IMR-90 (cell line): ENCODE results near the gene NTRK3. TPM values are rescaled to one million over a fixed set of nuclear protein-coding genes. Genes with fewer than 3 reads are reported as not detected.

ENCODE experiments used
- ATAC-seq: fragments of 200-7000 bp; cut with Tn5 transposase; 2 replicates; pipeline ENCODE4 v1.9.1; 2020; ENCODE audit warnings: low read depth, mild to moderate bottlenecking, moderate library complexity
- BruUV-seq: library from RNA; stranded (reverse); fragments of 400-500 nt; replicated peaks from 2 replicates; lab custom pipeline; 2021; lab: Mats Ljungman, UMichigan
- CTCF ChIA-PET: fragments of 300-600 bp; formaldehyde crosslinking; extraction: SDS; loops from one replicate; lab custom pipeline; 2021; ENCODE audit warnings: antibody characterized with exemption; lab: Yijun Ruan, JAX
- POLR2A ChIA-PET: fragments of 300-600 bp; sonication (Branson Sonifier 250); formaldehyde crosslinking; loops from one replicate; lab custom pipeline; 2022; ENCODE audit warnings: antibody characterized with exemption; ENCODE audit not compliant: unreplicated experiment; lab: Charles Lee
- DNase-seq: peaks from one replicate; pipeline ENCODE4 v3.0.0; 2013
- H2AFZ ChIP-seq: replicated peaks from 2 replicates; pipeline ENCODE3; 2013; ENCODE audit warnings: low read length, mild to moderate bottlenecking; ENCODE audit not compliant: poor library complexity
- H2AK5ac ChIP-seq: 2 replicates; pipeline ENCODE4 v1.6.1; 2013; ENCODE audit warnings: low read depth, low read length, inconsistent platforms
- H2AK9ac ChIP-seq: replicated peaks from 2 replicates; pipeline ENCODE3; 2013; ENCODE audit warnings: mild to moderate bottlenecking, low read depth, low read length, moderate library complexity; ENCODE audit not compliant: poor library complexity
- H2BK120ac ChIP-seq: 2 replicates; pipeline ENCODE4 v1.6.1; 2013; ENCODE audit warnings: low read depth, low read length, inconsistent platforms
- H2BK15ac ChIP-seq: 3 replicates; pipeline ENCODE4 v1.6.1; 2013; ENCODE audit warnings: low read depth, low read length, inconsistent platforms
- H2BK20ac ChIP-seq: 2 replicates; pipeline ENCODE4 v1.6.1; 2013; ENCODE audit warnings: low read depth, mild to moderate bottlenecking, inconsistent platforms, low read length, moderate library complexity
- H2BK5ac ChIP-seq: 2 replicates; pipeline ENCODE4 v1.6.1; 2013; ENCODE audit warnings: mild to moderate bottlenecking, low read depth, low read length, inconsistent platforms; ENCODE audit not compliant: poor library complexity, severe bottlenecking
- H3K14ac ChIP-seq: replicated peaks from 2 replicates; pipeline ENCODE4 v1.6.1; 2013; ENCODE audit warnings: low read depth, low read length, inconsistent platforms
- H3K18ac ChIP-seq: 2 replicates; pipeline ENCODE4 v1.6.1; 2013; ENCODE audit warnings: low read depth, low read length, control low read depth
- H3K23ac ChIP-seq: 2 replicates; pipeline ENCODE4 v1.6.1; 2013; ENCODE audit warnings: low read depth, low read length, inconsistent platforms
- H3K27ac ChIP-seq: 2 replicates; pipeline ENCODE4 v1.5.1; 2013; ENCODE audit warnings: mild to moderate bottlenecking, control low read depth, low read length; ENCODE audit not compliant: insufficient read depth
- H3K27me3 ChIP-seq: 2 replicates; pipeline ENCODE4 v1.6.1; 2013; ENCODE audit warnings: low read length; ENCODE audit not compliant: control insufficient read depth, insufficient read depth
- H3K36me3 ChIP-seq: 2 replicates; pipeline ENCODE4 v1.6.1; 2013; ENCODE audit warnings: low read length, mixed read lengths; ENCODE audit not compliant: control insufficient read depth, insufficient read depth
- H3K4ac ChIP-seq: 2 replicates; pipeline ENCODE4 v1.6.1; 2013; ENCODE audit warnings: low read depth, low read length, inconsistent platforms
- H3K4me1 ChIP-seq: 2 replicates; pipeline ENCODE4 v1.6.1; 2013; ENCODE audit warnings: low read length, mixed read lengths; ENCODE audit not compliant: control insufficient read depth, insufficient read depth
- H3K4me2 ChIP-seq: 2 replicates; pipeline ENCODE4 v1.6.1; 2013; ENCODE audit warnings: low read depth, mild to moderate bottlenecking, control low read depth, low read length, moderate library complexity
- H3K4me3 ChIP-seq: 2 replicates; pipeline ENCODE4 v1.5.1; 2013; ENCODE audit warnings: low read depth, mild to moderate bottlenecking, control low read depth, low read length, moderate library complexity; ENCODE audit not compliant: insufficient read depth
- H3K56ac ChIP-seq: 2 replicates; pipeline ENCODE4 v1.6.1; 2013; ENCODE audit warnings: low read length, inconsistent platforms; ENCODE audit not compliant: insufficient read depth; ENCODE audit errors: extremely low read depth
- H3K79me1 ChIP-seq, 2 experiments: 2 replicates each; pipeline ENCODE4 v1.6.1; 2013; ENCODE audit warnings: low read length in 2 of 2, inconsistent platforms in 1 of 2, low read depth in 1 of 2
- H3K9ac ChIP-seq: 2 replicates; pipeline ENCODE4 v1.6.1; 2013; ENCODE audit warnings: low read depth, low read length, control low read depth
- H3K9me1 ChIP-seq: 2 replicates; pipeline ENCODE4 v1.6.1; 2013; ENCODE audit warnings: low read length, inconsistent platforms; ENCODE audit not compliant: insufficient read depth
- H3K9me3 ChIP-seq: 2 replicates; pipeline ENCODE4 v1.6.1; 2013; ENCODE audit warnings: low read length; ENCODE audit not compliant: control insufficient read depth, insufficient read depth
- H4K20me1 ChIP-seq: 2 replicates; pipeline ENCODE4 v1.6.1; 2013; ENCODE audit warnings: low read length, inconsistent platforms; ENCODE audit not compliant: insufficient read depth
- H4K5ac ChIP-seq: 2 replicates; pipeline ENCODE4 v1.6.1; 2013; ENCODE audit warnings: mild to moderate bottlenecking, low read depth, low read length, control low read depth
- H4K8ac ChIP-seq, 2 experiments: 2 replicates each; pipeline ENCODE4 v1.6.1; 2013; ENCODE audit warnings: low read depth in 2 of 2, low read length in 2 of 2, control low read depth in 1 of 2, inconsistent platforms in 1 of 2
- H4K91ac ChIP-seq: 2 replicates; pipeline ENCODE4 v1.6.1; 2013; ENCODE audit warnings: low read depth, low read length, inconsistent platforms; ENCODE audit not compliant: insufficient read depth
- BHLHE40 ChIP-seq: fragments of 150-350 bp; IDR thresholded peaks from 2 replicates; pipeline ENCODE4 v1.6.1; 2016; ENCODE audit warnings: mild to moderate bottlenecking, low read depth, low read length
- CEBPB ChIP-seq: IDR thresholded peaks from 2 replicates; pipeline ENCODE4 v1.6.1; 2012; ENCODE audit warnings: low read depth, low read length, improper control_type of control experiment
- CHD1 ChIP-seq: IDR thresholded peaks from 2 replicates; pipeline ENCODE4 v1.6.1; 2012; ENCODE audit warnings: low read depth, low read length, improper control_type of control experiment
- ELK1 ChIP-seq: fragments of 150-350 bp; IDR thresholded peaks from 2 replicates; pipeline ENCODE4 v1.6.1; 2016; ENCODE audit warnings: low read depth, mild to moderate bottlenecking, low read length, moderate library complexity, borderline replicate concordance
- FOS ChIP-seq: fragments of 150-350 bp; IDR thresholded peaks from 2 replicates; pipeline ENCODE4 v1.6.1; 2016; ENCODE audit warnings: low read depth, low read length
- MAFK ChIP-seq: IDR thresholded peaks from 2 replicates; pipeline ENCODE4 v1.6.1; 2012; ENCODE audit warnings: low read depth, low read length, improper control_type of control experiment
- MAZ ChIP-seq: IDR thresholded peaks from 2 replicates; pipeline ENCODE4 v1.6.1; 2012; ENCODE audit warnings: low read depth, mild to moderate bottlenecking, low read length, improper control_type of control experiment, moderate library complexity, borderline replicate concordance
- MXI1 ChIP-seq: IDR thresholded peaks from 2 replicates; pipeline ENCODE4 v1.6.1; 2012; ENCODE audit warnings: low read depth, mild to moderate bottlenecking, low read length, moderate library complexity, borderline replicate concordance
- NFE2L2 ChIP-seq: fragments of 150-350 bp; IDR thresholded peaks from 2 replicates; pipeline ENCODE4 v1.6.1; 2016; ENCODE audit warnings: low read depth, mild to moderate bottlenecking, low read length
- POLR2A ChIP-seq: IDR thresholded peaks from 2 replicates; pipeline ENCODE4 v1.6.1; 2012; ENCODE audit warnings: mild to moderate bottlenecking, low read depth, low read length
- RAD21 ChIP-seq: IDR thresholded peaks from 2 replicates; pipeline ENCODE4 v1.6.1; 2012; ENCODE audit warnings: low read length, improper control_type of control experiment
- RCOR1 ChIP-seq: IDR thresholded peaks from 2 replicates; pipeline ENCODE4 v1.6.1; 2012; ENCODE audit warnings: mild to moderate bottlenecking, low read length, improper control_type of control experiment; ENCODE audit not compliant: insufficient replicate concordance
- RFX5 ChIP-seq: IDR thresholded peaks from 2 replicates; pipeline ENCODE4 v1.8.0; 2012; ENCODE audit warnings: low read depth, mild to moderate bottlenecking, low read length, moderate library complexity
- SMC3 ChIP-seq: fragments of 150-350 bp; IDR thresholded peaks from 2 replicates; pipeline ENCODE4 v1.6.1; 2016; ENCODE audit warnings: low read depth, mild to moderate bottlenecking, antibody characterized with exemption, low read length, moderate library complexity
- WGBS, 2 experiments: methylation state at CpG; one replicate each; pipeline versions ENCODE4 v1.1.5 to v1.1.7; 2013; ENCODE audit warnings: missing lambda C conversion rate in 2 of 2; ENCODE audit not compliant: insufficient read length in 1 of 2; ENCODE audit errors: extremely low coverage in 2 of 2; 5-methylcytosine and 5-hydroxymethylcytosine counted together
- dilution Hi-C: fragments of 300-500 bp; cut with HindIII; formaldehyde crosslinking; loops from one replicate; pipeline ENCODE4 v1.14.3; 2018; ENCODE audit warnings: low sequenced_read_pairs; ENCODE audit not compliant: unreplicated experiment
- in situ Hi-C: fragments of 300-500 bp; cut with MboI; formaldehyde crosslinking; loops from 3 replicates; pipeline ENCODE4 v1.14.3; 2019; ENCODE audit warnings: low sequenced_read_pairs, inconsistent platforms, mixed read lengths
- intact Hi-C: fragments of 100-400 bp; cut with micrococcal nuclease; formaldehyde crosslinking; loops from 2 replicates; pipeline ENCODE4 v1.10.0; 2022
- polyA plus RNA-seq, 3 experiments: library from polyadenylated mRNA; depleted of rRNA; stranded (reverse); fragments of >200 nt; gene quantifications; 2 replicates each; pipeline ENCODE4 v1.2.3, GENCODE V29; 2012; ENCODE audit warnings: low replicate concordance in 1 of 3
- total RNA-seq: library from RNA; depleted of rRNA; stranded (reverse); fragments of >200 nt; gene quantifications from 2 replicates; pipeline ENCODE4 v1.2.3, GENCODE V29; 2012
- TF ChIP-seq, protein P1 (sequence below): conservative IDR thresholded peaks from 2 replicates; pipeline ENCODE4 v1.5.1; 2012; ENCODE audit warnings: mild to moderate bottlenecking, low read depth, low read length, improper control_type of control experiment
- TF ChIP-seq, protein P2 (sequence below): fragments of 150-350 bp; IDR thresholded peaks from 2 replicates; pipeline ENCODE4 v1.6.1; 2017; ENCODE audit warnings: mild to moderate bottlenecking, antibody characterized with exemption, low read length, low read depth

Gene NTRK3
- total and polyA plus RNA-seq, 2 of the 4 experiments (the other 2 are of a cell fraction), result under 0.01 to 0.15 TPM

DNA sequence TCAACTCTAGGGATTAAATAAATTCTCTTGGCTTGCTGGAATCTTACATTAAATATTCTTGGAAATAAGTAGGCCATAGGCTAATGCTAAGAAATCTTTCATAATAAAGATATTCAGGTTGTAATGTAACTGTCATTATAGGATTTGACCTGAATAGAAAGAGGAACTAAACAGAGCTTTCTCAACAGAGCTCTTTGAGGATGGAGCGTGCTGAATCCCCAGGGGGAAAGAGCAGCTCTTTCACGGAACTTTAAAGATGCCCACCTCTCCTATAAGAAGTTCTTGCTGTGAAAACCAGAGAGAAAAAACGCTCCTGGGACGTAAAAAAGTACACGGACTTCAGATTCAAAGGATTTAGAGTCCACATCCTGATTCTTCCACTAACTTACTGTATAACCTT, 77.9 kb downstream of the NTRK3 start:
- no CpG with 5 or more reads among the region's 5 CpGs for WGBS, 2 experiments

More for the DNA sequence above, 77.9 kb downstream of the NTRK3 start:
- Histone ChIP-seq H2AK5ac (no peak overlapping the region), H3K56ac (no peak overlapping the region), H2BK120ac (no peak overlapping the region), H3K4me2 (no peak overlapping the region), H3K9me3 (peaks cover 25% of the 10 kb centered on the region), H2AFZ (no peak overlapping the region), H3K18ac (no peak overlapping the region), H3K4me1 (no peaks in the 10 kb centered on the region), H4K5ac (no peak overlapping the region), H3K27ac (no peak overlapping the region), H3K36me3 (no peaks in the 10 kb centered on the region), H2BK15ac (no peak overlapping the region), H2BK20ac (no peak overlapping the region), H3K9me1 (no peaks in the 10 kb centered on the region), H3K23ac (no peak overlapping the region), H4K91ac (no peak overlapping the region), H3K9ac (no peak overlapping the region), H2AK9ac (no peak overlapping the region), H3K79me1 (no peaks in the 10 kb centered on the region), H3K4me3 (no peak overlapping the region), H2BK5ac (no peak overlapping the region), H3K4ac (no peak overlapping the region), H4K8ac (no peak overlapping the region), H3K14ac (no peak overlapping the region), H3K27me3 (no peaks in the 10 kb centered on the region), H4K20me1 (no peaks in the 10 kb centered on the region)
- in situ Hi-C loops (no loop called here), dilution Hi-C loops (no loop called here), intact Hi-C loops (no loop called here)
- DNase-seq (no peak), ATAC-seq (no peak)
- CTCF ChIA-PET, result no interaction called here
- BruUV-seq, result no TSS peak
- POLR2A ChIA-PET, result no interaction called here
- TF ChIP-seq ELK1 (no peak), RCOR1 (no peak), CEBPB (no peak), RAD21 (no peak), MXI1 (no peak), CHD1 (no peak), BHLHE40 (no peak), MAFK (no peak), SMC3 (no peak), MAZ (no peak), RFX5 (no peak), NFE2L2 (no peak), POLR2A (no peak), FOS (no peak)
- TF ChIP-seq, protein P1, sequence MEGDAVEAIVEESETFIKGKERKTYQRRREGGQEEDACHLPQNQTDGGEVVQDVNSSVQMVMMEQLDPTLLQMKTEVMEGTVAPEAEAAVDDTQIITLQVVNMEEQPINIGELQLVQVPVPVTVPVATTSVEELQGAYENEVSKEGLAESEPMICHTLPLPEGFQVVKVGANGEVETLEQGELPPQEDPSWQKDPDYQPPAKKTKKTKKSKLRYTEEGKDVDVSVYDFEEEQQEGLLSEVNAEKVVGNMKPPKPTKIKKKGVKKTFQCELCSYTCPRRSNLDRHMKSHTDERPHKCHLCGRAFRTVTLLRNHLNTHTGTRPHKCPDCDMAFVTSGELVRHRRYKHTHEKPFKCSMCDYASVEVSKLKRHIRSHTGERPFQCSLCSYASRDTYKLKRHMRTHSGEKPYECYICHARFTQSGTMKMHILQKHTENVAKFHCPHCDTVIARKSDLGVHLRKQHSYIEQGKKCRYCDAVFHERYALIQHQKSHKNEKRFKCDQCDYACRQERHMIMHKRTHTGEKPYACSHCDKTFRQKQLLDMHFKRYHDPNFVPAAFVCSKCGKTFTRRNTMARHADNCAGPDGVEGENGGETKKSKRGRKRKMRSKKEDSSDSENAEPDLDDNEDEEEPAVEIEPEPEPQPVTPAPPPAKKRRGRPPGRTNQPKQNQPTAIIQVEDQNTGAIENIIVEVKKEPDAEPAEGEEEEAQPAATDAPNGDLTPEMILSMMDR, result no peak
- TF ChIP-seq, protein P2, sequence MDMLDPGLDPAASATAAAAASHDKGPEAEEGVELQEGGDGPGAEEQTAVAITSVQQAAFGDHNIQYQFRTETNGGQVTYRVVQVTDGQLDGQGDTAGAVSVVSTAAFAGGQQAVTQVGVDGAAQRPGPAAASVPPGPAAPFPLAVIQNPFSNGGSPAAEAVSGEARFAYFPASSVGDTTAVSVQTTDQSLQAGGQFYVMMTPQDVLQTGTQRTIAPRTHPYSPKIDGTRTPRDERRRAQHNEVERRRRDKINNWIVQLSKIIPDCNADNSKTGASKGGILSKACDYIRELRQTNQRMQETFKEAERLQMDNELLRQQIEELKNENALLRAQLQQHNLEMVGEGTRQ, result no peak
